Panc1 (cell line): Measurements from ENCODE around the gene QRICH2. TPM values are rescaled to one million over a fixed set of nuclear protein-coding genes. Genes with fewer than 3 reads are reported as not detected.
A peak's percentile ranks its signal among the peaks of the same experiment; 100 is the strongest.

Source experiments
- ATAC-seq: fragments of 200-7000 bp; cut with Tn5 transposase; 2 replicates; pipeline ENCODE4 v1.9.1; 2020; ENCODE audit warnings: mild to moderate bottlenecking, moderate library complexity
- BruUV-seq: library from RNA; stranded (reverse); fragments of 400-500 nt; replicated peaks from 2 replicates; lab custom pipeline; 2021; lab: Mats Ljungman, UMichigan
- CTCF ChIA-PET: fragments of 300-600 bp; sonication (Branson Sonifier 250); formaldehyde crosslinking; loops from one replicate; lab custom pipeline; 2022; ENCODE audit warnings: antibody characterized with exemption; lab: Charles Lee
- POLR2A ChIA-PET: fragments of 300-600 bp; sonication (Branson Sonifier 250); formaldehyde crosslinking; loops from one replicate; lab custom pipeline; 2022; ENCODE audit warnings: antibody characterized with exemption; lab: Charles Lee
- DNase-seq: peaks from one replicate; pipeline ENCODE4 v3.0.0-alpha.2; 2010; ENCODE audit warnings: low read depth, low spot score
- H3K27ac ChIP-seq: 2 replicates; pipeline ENCODE4 v1.5.1; 2011; ENCODE audit warnings: mild to moderate bottlenecking, low read length, inconsistent platforms
- H3K27me3 ChIP-seq: fragments of 200-500 bp; sonication (Bioruptor generic); 2 replicates; pipeline ENCODE4 v1.6.0; 2014; ENCODE audit warnings: low read length, inconsistent platforms; ENCODE audit not compliant: control insufficient read depth, insufficient read depth
- H3K36me3 ChIP-seq: fragments of 200-500 bp; sonication (Bioruptor generic); 2 replicates; pipeline ENCODE4 v1.5.1; 2014; ENCODE audit warnings: inconsistent platforms, mild to moderate bottlenecking, low read length, moderate library complexity; ENCODE audit not compliant: control insufficient read depth, insufficient read depth
- H3K4me1 ChIP-seq: 2 replicates; pipeline ENCODE4 v1.5.1; 2011; ENCODE audit warnings: inconsistent platforms, mild to moderate bottlenecking, low read length, moderate library complexity; ENCODE audit not compliant: control insufficient read depth, insufficient read depth
- H3K4me3 ChIP-seq, 2 experiments: 2 replicates each; pipeline ENCODE4 v1.5.1; 2011 to 2012; ENCODE audit warnings: low read depth in 2 of 2, low read length in 2 of 2, mild to moderate bottlenecking in 2 of 2, inconsistent platforms in 1 of 2, moderate library complexity in 1 of 2
- H3K9me3 ChIP-seq: fragments of 200-500 bp; sonication (Bioruptor generic); 2 replicates; pipeline ENCODE4 v1.5.1; 2014; ENCODE audit warnings: low read depth, mild to moderate bottlenecking, inconsistent platforms, low read length, moderate library complexity; ENCODE audit not compliant: control insufficient read depth, insufficient read depth
- POLR2AphosphoS5 ChIP-seq: IDR thresholded peaks from 2 replicates; pipeline ENCODE4 v1.6.1; 2012; ENCODE audit warnings: mild to moderate bottlenecking, low read depth, low read length, moderate library complexity
- SIN3A ChIP-seq: IDR thresholded peaks from 2 replicates; pipeline ENCODE4 v1.6.1; 2012; ENCODE audit warnings: low read depth, mild to moderate bottlenecking, low read length, moderate library complexity, borderline replicate concordance; ENCODE audit not compliant: insufficient read depth
- TCF7L2 ChIP-seq: IDR thresholded peaks from 2 replicates; pipeline ENCODE4 v1.6.1; 2011; ENCODE audit warnings: mild to moderate bottlenecking, low read depth, low read length, inconsistent platforms
- in situ Hi-C: cut with HindIII; loops from 2 replicates; pipeline ENCODE4 v1.10.0; 2016; ENCODE audit warnings: low sequenced_read_pairs, low pct_unique_long_range_greater_than_20kb
- intact Hi-C: fragments of 100-400 bp; cut with micrococcal nuclease; formaldehyde crosslinking; loops from one replicate; pipeline ENCODE4 v1.10.0; 2022; ENCODE audit not compliant: unreplicated experiment
- total RNA-seq: library from RNA; stranded (reverse); gene quantifications from one replicate; pipeline ENCODE4 v1.2.1, GENCODE V29; 2021; ENCODE audit not compliant: unreplicated experiment
- TF ChIP-seq, protein P1 (sequence below), 2 experiments: IDR thresholded peaks; 2 replicates each; pipeline ENCODE4 v1.6.1; 2011 to 2012; ENCODE audit warnings: low read depth in 2 of 2, control low read depth in 1 of 2, low read length in 1 of 2, mild to moderate bottlenecking in 1 of 2, moderate library complexity in 1 of 2; ENCODE audit not compliant: insufficient read depth in 1 of 2
- TF ChIP-seq, protein P2 (sequence below): fragments of 450-650 bp; IDR thresholded peaks from 2 replicates; pipeline ENCODE4 v1.5.1; 2017; ENCODE audit warnings: mild to moderate bottlenecking

Gene QRICH2
- total RNA-seq, 1 experiment from 2014 or later, result 0.92 TPM

DNA sequence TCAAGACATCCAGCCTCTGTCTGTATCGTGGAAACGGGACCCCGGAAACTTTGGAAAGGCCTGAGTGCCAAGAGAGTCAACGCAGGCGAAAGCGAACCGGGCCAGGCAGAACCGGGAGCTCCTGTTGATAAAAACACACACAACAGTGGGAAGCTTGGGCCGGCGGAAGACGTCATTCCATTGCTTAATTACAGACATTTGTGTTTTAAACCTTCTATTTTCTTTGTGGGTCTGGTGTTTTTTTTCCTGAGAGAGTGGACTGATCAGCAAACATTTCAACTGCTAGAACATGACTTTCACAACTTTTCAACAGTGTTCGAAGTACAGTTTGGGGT, 66.9 kb downstream of the QRICH2 start:
- Histone ChIP-seq H3K36me3 (no peaks in the 10 kb centered on the region), H3K9me3 (no peaks in the 10 kb centered on the region), H3K4me1 (peaks cover 4% of the 10 kb centered on the region; the same call in 1 of the 2 replicates), H3K27ac (peak overlapping the region; percentile 67), H3K4me3 (peak overlapping the region; percentile 63 to 66), H3K27me3 (peaks cover 14% of the 10 kb centered on the region)
- CTCF ChIA-PET, result no interaction called here
- in situ Hi-C loops (no loop called here), intact Hi-C loops (no loop called here)
- ATAC-seq (no peak), DNase-seq (no peak)
- POLR2A ChIA-PET, result interaction anchor here (0.6 to 1.0 kb wide), 2 partner anchors 24 to 63 kb away, joined by 3 to 5 read pairs; partner anchors contain the start of gene UBALD2
- TF ChIP-seq TCF7L2, result no peak
- TF ChIP-seq POLR2AphosphoS5, result no peak
- TF ChIP-seq, protein P1, sequence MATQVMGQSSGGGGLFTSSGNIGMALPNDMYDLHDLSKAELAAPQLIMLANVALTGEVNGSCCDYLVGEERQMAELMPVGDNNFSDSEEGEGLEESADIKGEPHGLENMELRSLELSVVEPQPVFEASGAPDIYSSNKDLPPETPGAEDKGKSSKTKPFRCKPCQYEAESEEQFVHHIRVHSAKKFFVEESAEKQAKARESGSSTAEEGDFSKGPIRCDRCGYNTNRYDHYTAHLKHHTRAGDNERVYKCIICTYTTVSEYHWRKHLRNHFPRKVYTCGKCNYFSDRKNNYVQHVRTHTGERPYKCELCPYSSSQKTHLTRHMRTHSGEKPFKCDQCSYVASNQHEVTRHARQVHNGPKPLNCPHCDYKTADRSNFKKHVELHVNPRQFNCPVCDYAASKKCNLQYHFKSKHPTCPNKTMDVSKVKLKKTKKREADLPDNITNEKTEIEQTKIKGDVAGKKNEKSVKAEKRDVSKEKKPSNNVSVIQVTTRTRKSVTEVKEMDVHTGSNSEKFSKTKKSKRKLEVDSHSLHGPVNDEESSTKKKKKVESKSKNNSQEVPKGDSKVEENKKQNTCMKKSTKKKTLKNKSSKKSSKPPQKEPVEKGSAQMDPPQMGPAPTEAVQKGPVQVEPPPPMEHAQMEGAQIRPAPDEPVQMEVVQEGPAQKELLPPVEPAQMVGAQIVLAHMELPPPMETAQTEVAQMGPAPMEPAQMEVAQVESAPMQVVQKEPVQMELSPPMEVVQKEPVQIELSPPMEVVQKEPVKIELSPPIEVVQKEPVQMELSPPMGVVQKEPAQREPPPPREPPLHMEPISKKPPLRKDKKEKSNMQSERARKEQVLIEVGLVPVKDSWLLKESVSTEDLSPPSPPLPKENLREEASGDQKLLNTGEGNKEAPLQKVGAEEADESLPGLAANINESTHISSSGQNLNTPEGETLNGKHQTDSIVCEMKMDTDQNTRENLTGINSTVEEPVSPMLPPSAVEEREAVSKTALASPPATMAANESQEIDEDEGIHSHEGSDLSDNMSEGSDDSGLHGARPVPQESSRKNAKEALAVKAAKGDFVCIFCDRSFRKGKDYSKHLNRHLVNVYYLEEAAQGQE (IDR thresholded peaks at IDR 0.05; ENCODE audit: insufficient read depth in 1 of 2, low read depth in 2 of 2, low read length in 1 of 2), result no peak
- no peak for TF ChIP-seq SIN3A
- TF ChIP-seq, protein P2, sequence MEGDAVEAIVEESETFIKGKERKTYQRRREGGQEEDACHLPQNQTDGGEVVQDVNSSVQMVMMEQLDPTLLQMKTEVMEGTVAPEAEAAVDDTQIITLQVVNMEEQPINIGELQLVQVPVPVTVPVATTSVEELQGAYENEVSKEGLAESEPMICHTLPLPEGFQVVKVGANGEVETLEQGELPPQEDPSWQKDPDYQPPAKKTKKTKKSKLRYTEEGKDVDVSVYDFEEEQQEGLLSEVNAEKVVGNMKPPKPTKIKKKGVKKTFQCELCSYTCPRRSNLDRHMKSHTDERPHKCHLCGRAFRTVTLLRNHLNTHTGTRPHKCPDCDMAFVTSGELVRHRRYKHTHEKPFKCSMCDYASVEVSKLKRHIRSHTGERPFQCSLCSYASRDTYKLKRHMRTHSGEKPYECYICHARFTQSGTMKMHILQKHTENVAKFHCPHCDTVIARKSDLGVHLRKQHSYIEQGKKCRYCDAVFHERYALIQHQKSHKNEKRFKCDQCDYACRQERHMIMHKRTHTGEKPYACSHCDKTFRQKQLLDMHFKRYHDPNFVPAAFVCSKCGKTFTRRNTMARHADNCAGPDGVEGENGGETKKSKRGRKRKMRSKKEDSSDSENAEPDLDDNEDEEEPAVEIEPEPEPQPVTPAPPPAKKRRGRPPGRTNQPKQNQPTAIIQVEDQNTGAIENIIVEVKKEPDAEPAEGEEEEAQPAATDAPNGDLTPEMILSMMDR, result no peak
- BruUV-seq, result no TSS peak

DNA sequence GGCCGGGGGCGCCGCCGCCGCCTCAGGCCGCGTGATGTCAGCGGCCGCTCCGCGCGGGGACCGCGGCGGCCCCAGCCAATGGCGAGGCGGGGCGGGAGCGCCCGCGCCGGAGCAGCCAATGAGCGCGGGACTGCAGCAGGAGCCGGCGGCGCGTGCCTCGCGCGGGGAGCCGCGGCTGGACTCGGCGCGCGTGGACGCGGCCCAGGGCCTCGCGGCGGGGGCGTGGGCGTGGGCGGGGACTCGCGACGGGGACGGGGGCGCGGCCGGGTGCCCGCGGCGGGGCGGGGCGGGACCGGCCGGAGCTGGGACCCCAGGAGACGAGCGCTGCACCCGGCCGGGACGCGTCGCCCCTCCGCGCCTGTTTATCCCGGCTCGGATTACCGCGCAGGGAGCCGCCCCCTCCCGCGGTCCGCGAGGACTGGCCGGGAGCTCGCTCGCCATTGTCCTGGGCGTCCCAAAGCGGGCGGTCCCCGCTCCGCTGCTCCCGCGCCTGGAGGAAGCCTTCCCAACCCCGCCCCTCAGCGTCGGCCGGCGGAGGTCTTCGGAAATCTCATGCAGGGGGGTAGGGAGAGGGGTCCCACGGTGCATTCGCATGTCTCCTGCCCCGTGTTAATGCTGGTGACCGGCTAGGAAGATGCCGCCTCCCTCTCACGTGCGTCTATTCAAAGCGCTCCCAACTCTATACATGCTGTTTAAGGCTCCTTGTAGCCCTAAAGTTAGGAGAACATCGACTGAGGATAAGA, 67.4 kb downstream of the QRICH2 start, which contains the start of gene RNF157:
Gene RNF157, minus strand, starts transcription at position 33 of the 743 bp plus-strand sequence. CDS start 253 bp downstream, outside the sequence.
- ChIA-PET POLR2A (interaction anchor here (1.0 kb wide), 1 partner anchor 24 kb away, joined by 5 read pairs; the partner anchor contains the start of gene UBALD2), CTCF (no interaction called here)
- H3K27me3 ChIP-seq, result peaks cover 14% of the 10 kb centered on the region
- in situ Hi-C loops (no loop called here), intact Hi-C loops (no loop called here)
- peaks cover 4% of the 10 kb centered on the region; the same call in 1 of the 2 replicates for H3K4me1 ChIP-seq
- H3K27ac ChIP-seq, result peak within 1 kb of the TSS; percentile 67
- no peak for TF ChIP-seq TCF7L2
- no peak for TF ChIP-seq SIN3A
- TF ChIP-seq, protein P2, result no peak
- TF ChIP-seq, protein P1 (IDR thresholded peaks at IDR 0.05; ENCODE audit: insufficient read depth in 1 of 2, low read depth in 2 of 2, low read length in 1 of 2), result no peak
- no peak for TF ChIP-seq POLR2AphosphoS5
- no peak for DNase-seq
- H3K36me3 ChIP-seq, result no peaks in the 10 kb centered on the region
- H3K4me3 ChIP-seq, result peak within 1 kb of the TSS; percentile 63 to 66
- ATAC-seq, result peak; percentile 94
- H3K9me3 ChIP-seq, result no peaks in the 10 kb centered on the region
- no TSS peak for BruUV-seq
